ES-I3 (cell line): ENCODE results near the gene CD1D.
"Not testable (repeated sequence)": the region's sequence is repeated elsewhere in the genome, so short reads cannot be mapped to it uniquely, and the experiment has no call there.

Experiments
- H3K36me3 ChIP-seq: 2 replicates; pipeline ENCODE4 v1.6.1; 2013; ENCODE audit warnings: mild to moderate bottlenecking, low read length, control low read depth, moderate library complexity; ENCODE audit not compliant: insufficient read depth
- H3K4me1 ChIP-seq: 2 replicates; pipeline ENCODE4 v1.6.1; 2013; ENCODE audit warnings: mild to moderate bottlenecking, control low read depth, low read length; ENCODE audit not compliant: insufficient read depth
- H3K9ac ChIP-seq: 2 replicates; pipeline ENCODE4 v1.6.1; 2013; ENCODE audit warnings: low read depth, mild to moderate bottlenecking, low read length, moderate library complexity
- H3K9me3 ChIP-seq: 2 replicates; pipeline ENCODE4 v1.6.1; 2013; ENCODE audit warnings: mild to moderate bottlenecking, low read length, moderate library complexity; ENCODE audit not compliant: control insufficient read depth, insufficient read depth

Gene CD1D

DNA sequence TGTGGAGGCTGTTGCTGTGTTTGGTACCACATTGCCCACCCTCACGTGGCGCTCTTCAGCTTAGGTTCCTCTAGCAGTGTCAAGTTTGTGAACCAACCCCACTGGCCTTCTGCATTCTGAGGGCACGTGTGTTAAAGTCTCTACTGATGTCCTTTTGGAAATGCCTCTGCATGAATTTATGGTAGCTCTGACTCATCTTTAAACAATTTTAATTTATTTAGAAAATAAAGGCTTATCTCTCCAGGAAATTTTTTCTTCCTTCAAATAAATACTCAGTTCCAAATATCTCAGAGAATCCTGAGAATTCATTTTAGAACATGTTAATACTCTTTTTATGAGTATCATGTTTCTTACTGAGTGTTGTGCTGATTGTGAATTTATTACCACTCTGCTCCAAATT lies 5.5 kb downstream of the CD1D start:
- Histone ChIP-seq H3K9me3 (no peaks in the 10 kb centered on the region), H3K4me1 (peaks cover 16% of the 10 kb centered on the region; the same call in 1 of the 2 replicates), H3K36me3 (no peaks in the 10 kb centered on the region), H3K9ac (no peak overlapping the region)

GRCh38 chr1:158188611-158189010 lies 7.9 kb downstream of the CD1D start:
- peaks cover 20% of the 10 kb centered on the region; the same call in 1 of the 2 replicates for H3K4me1 ChIP-seq
- no peak overlapping the region for H3K9ac ChIP-seq
- H3K9me3 ChIP-seq, result no peaks in the 10 kb centered on the region
- H3K36me3 ChIP-seq, result no peaks in the 10 kb centered on the region

DNA sequence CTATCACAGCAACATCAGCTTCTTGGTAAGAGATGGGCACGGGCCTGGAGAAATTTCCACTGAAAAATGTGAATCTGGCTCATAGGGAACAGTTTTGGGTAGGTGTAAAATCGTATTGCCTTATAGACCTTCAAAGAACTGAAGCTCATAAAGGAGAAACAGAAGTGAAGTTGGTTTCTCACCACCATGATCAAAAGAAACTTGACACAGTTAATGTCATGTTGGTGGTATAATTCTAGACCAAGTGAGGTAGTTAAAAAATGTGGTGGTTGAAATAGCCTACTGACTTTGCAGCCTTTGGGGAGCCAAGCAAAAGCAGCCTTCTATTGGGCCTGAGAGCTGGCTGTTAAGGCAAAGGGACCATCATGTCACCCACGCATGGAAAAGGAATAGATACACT lies 8.9 kb downstream of the CD1D start:
- peaks cover 20% of the 10 kb centered on the region; the same call in 1 of the 2 replicates for H3K4me1 ChIP-seq
- H3K9me3 ChIP-seq, result no peaks in the 10 kb centered on the region
- H3K9ac ChIP-seq, result no peak overlapping the region
- H3K36me3 ChIP-seq, result no peaks in the 10 kb centered on the region

- Histone ChIP-seq H3K9me3 (no peaks in the 10 kb centered on the region), H3K36me3 (no peaks in the 10 kb centered on the region), H3K4me1 (peaks cover 11% of the 10 kb centered on the region; the same call in 1 of the 2 replicates), H3K9ac (no peak overlapping the region)
These were observed 10.6 kb downstream of the CD1D start for GRCh38 chr1:158191299-158191698.

DNA sequence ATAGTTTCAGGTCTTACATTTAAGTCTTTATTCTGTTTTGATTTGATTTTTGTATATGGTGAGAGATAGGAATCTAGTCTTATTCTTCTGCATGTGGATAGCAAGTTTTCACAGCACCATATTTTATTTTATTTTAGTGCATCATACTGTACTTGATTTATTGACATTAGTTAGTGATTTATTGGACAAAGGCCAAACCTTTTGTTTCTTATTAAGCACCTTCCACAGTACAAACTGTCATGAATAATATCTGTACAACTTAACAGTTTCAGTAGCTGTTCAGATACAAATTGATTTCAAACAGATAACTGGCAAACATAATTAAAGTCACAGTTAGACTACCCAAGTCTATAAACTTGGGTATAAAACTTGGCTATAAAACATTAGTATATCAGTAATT lies 15.8 kb downstream of the CD1D start:
- Histone ChIP-seq H3K4me1 (0 out of 2 replicates have a peak, but pooled peaks cover 6% of the 10 kb centered on the region), H3K9me3 (no peaks in the 10 kb centered on the region), H3K9ac (no peak overlapping the region), H3K36me3 (no peaks in the 10 kb centered on the region)

DNA sequence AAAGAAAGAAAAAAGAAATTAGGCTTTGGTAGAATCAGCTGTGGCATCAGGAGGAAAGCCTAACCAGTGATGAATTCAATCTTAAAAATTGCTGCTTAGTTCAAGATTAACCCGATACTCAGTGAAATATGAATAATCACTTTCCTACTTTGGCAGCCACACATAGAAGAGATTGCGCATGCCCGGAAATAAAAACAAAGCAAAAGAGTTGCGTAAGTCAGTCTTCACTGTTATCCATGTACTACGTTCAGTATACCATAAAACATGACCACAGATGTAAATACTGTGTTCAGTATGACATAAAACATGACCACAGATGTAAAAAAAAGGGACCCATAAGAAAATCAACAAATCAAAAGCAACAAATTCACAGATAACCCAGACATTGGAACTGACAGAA lies 19.2 kb downstream of the CD1D start:
- Histone ChIP-seq H3K36me3 (no peaks in the 10 kb centered on the region), H3K9me3 (no peaks in the 10 kb centered on the region), H3K4me1 (peaks cover 7% of the 10 kb centered on the region; the same call in 1 of the 2 replicates), H3K9ac (no peak overlapping the region)

GRCh38 chr1:158200527-158200926 lies 19.8 kb downstream of the CD1D start:
- Histone ChIP-seq H3K9me3 (no peaks in the 10 kb centered on the region), H3K36me3 (no peaks in the 10 kb centered on the region), H3K9ac (no peak overlapping the region), H3K4me1 (peaks cover 7% of the 10 kb centered on the region; the same call in 1 of the 2 replicates)

DNA sequence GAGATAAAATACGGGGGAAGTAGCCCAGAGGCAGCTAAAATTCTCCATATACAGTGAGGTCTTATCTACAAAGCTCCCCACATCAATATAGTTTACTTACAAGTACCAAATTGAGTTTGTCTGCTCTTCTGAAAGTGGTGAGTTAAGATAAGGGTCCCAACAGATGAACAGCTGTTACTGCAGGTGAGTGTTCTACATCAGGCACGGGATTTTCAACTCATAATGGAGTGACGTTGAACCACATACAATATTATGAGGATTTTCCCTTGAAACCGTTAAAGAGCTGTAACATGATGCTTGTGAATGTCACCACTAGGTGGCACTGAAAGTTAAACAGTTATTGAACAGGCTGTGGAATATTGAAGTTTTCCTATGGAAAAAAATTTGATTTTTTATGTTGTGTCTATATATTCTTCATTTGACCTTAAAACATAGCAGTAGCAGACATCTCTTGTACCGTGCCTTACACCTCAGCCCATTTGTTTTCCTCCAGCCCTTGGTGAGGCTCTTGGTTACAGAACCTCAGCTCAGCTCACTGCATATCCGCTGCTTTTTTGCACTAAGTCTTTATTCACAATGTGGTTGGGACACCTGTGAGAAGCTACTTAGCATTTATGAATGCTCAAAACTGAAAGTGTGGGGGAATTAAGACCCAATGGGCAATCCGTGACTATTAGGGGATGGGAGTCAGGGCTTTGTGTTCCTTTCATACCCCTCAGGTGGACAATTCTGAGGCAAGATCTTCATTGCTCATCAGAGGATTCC lies 23.2 kb downstream of the CD1D start:
- Histone ChIP-seq H3K9me3 (no peaks in the 10 kb centered on the region), H3K4me1 (peaks cover 3% of the 10 kb centered on the region; the same call in 1 of the 2 replicates), H3K9ac (peak overlapping the region; percentile 33; the same call in 1 of the 2 replicates), H3K36me3 (no peaks in the 10 kb centered on the region)

DNA sequence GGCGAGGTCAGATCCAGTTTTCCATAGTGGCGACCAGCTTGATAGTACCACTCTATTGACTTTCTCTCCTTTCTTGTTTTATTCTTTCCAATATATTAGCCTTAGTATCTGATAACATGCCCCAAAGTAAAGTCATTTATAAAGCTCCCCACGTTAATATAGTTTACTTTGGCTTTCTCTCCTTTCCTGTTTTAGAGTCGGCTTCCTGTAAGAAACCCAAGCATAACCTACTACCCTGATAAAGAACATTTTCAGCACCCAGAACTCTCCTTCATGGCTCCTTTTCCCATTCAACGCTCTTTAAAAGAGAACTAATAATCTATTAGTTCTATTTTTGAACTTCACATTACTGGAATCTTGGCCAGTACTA lies 23.7 kb downstream of the CD1D start:
- H3K9me3 ChIP-seq, result no peaks in the 10 kb centered on the region
- H3K9ac ChIP-seq, result no peak overlapping the region
- H3K4me1 ChIP-seq, result peaks cover 3% of the 10 kb centered on the region; the same call in 1 of the 2 replicates
- H3K36me3 ChIP-seq, result no peaks in the 10 kb centered on the region

- H3K36me3 ChIP-seq, result no peaks in the 10 kb centered on the region
- no peaks in the 10 kb centered on the region for H3K9me3 ChIP-seq
- 0 out of 2 replicates have a peak, but pooled peaks cover under 1% of the 10 kb centered on the region for H3K4me1 ChIP-seq
- no peak overlapping the region for H3K9ac ChIP-seq
These were observed 28.0 kb downstream of the CD1D start for GRCh38 chr1:158208586-158209116.

DNA sequence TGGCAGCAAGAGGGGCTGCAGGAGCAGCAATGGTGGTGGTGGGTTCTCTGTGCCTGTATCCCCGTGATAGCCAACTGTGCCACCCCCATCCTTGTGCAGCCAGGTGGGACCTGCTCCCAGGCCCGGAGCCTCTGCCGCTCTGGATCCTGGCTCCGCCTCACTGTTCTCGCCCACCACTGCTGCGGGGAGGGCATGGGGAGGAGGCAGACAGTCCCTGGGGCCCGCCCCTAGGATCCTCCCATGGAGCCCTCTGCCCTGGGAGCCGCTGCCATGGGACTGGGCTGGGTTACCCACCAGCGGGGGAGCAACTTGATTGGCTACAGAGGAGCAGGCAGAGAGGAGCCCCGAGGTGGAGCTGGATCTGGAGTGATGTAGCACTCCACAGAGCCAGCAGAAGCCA lies 31.6 kb downstream of the CD1D start:
- H3K4me1 ChIP-seq, result no peaks in the 10 kb centered on the region
- no peaks in the 10 kb centered on the region for H3K9me3 ChIP-seq
- H3K36me3 ChIP-seq, result no peaks in the 10 kb centered on the region
- H3K9ac ChIP-seq, result no peak overlapping the region

- not testable (repeated sequence) for H3K4me1 ChIP-seq, H3K36me3 ChIP-seq, H3K9ac ChIP-seq
- peaks cover 11% of the 10 kb centered on the region; the same call in 1 of the 2 replicates for H3K9me3 ChIP-seq
These were observed 42.8 kb downstream of the CD1D start for GRCh38 chr1:158223445-158223844.

DNA sequence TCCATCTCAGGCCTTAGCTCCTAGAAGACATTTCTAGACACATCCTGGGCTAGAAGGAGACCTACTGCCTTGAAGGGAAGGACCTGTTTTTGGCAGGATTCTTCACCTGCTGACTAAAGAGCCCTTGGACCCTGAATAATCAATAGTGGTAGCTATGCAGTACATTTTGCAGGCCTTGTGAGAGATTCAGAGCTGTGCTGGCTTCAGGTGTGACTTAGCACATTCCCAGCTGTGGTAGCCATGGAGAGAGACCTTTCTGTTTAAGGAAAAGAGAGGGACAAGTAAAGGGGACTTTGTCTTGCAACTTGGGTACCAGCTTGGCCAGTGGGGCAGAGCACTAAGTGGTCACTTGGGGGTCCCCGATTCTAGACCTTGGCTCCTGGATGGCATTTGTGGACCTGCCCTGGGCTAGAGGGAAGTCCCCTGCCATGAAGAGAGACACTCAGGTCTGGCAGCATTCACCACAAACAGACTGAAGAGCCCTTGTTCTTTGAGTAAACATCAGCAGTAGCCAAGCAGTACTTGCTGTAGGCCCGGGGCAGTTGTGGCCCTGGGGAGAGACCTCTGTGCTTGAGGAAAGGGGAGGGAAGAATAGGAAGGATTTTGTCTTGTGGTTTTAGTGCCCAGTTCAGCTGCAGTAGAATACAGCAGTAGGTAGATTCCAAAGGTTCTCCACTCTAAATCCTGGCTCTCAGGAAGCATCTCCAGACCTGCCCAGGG lies 47.4 kb downstream of the CD1D start:
- 0 out of 2 replicates have a peak, but pooled peaks cover 3% of the 10 kb centered on the region for H3K9me3 ChIP-seq
- no peaks in the 10 kb centered on the region for H3K4me1 ChIP-seq
- no peaks in the 10 kb centered on the region for H3K36me3 ChIP-seq
- H3K9ac ChIP-seq, result no peak overlapping the region
